Hindlimb muscle (tissue), 1 donor: ENCODE results near the gene TASL. TPM values are rescaled to one million over a fixed set of nuclear protein-coding genes. Genes with fewer than 3 reads are reported as not detected.
"Not testable (repeated sequence)": the region's sequence is repeated elsewhere in the genome, so short reads cannot be mapped to it uniquely, and the experiment has no call there.

Source experiments
- DNase-seq: peaks from one replicate; pipeline ENCODE4 v3.0.0-alpha.2; 2013
- polyA plus RNA-seq: library from polyadenylated mRNA; unstranded; fragments of 120-200 nt; gene quantifications from one replicate; pipeline ENCODE4 v1.2.1, GENCODE V29; 2013; ENCODE audit not compliant: insufficient read length

The TASL gene
- polyA plus RNA-seq: 0.90 TPM

GRCh38 chrX:30577362-30577991, at the start of gene TASL:
Gene TASL (minus strand): TSS chrX:30577766. CDS start chrX:30560355, 17,411 bp downstream.
- no peak for DNase-seq

- DNase-seq: no peak
Observed at GRCh38 chrX:30626402-30626801, 48.8 kb upstream of the TASL start.

- no peak for DNase-seq
Observed at GRCh38 chrX:30622361-30622760, 44.8 kb upstream of the TASL start.

DNA sequence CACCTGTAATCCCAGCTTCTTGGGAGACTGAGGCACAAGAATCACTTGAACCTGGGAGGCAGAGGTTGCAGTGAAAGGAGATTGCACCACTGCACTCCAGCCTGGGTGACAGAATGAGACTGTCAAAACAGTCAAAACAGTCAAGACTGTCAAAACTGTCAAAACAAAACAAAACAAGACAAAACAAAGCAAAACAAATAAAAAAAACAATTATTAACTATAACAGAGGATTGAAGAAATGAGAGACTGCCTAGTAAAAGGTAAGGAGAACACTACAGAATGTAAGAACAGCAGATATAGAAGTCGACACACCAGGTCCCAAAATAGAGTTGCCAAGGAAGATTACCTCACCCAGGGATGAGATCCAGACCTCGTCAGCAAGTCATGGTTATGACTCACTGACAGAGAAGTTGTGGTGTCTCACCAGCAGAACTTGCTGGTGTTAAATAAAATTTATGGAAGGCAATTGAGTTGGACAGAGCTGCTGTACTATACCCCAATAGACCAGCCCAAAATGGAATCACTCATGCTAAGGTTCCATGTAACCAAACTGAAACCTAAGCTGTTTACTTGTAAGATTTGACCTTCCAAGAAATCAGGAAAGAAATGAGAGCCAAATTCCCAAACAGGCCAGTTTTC, 43.5 kb upstream of the TASL start:
- no peak for DNase-seq

- DNase-seq: no peak
Observed at GRCh38 chrX:30620125-30620524, 42.6 kb upstream of the TASL start.

- no peak for DNase-seq
Observed at GRCh38 chrX:30618160-30618765, 40.7 kb upstream of the TASL start.

GRCh38 chrX:30615229-30615628, 37.7 kb upstream of the TASL start:
- DNase-seq: no peak

- no peak for DNase-seq
Observed at GRCh38 chrX:30613721-30614120, 36.2 kb upstream of the TASL start.

- no peak for DNase-seq
Observed at GRCh38 chrX:30612250-30612655, 34.7 kb upstream of the TASL start.

DNA sequence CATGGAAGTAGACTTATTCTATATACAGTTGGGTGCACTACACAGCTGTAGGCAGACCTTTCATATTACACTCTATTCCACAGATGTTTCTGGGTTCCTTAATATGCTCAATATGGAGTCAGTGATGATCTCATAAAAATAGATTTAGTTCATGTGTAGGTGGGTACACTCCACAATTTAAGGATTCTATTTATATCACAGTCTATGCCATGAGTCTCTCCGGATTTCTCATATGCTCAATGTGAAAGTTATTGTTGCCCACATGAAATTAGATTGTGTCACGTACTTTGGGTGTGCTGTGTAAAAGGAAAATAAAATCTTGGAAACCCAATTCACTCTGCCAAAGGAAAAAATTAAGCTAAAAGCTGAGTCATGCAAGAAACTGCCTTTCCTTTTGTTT, 32.5 kb upstream of the TASL start:
- DNase-seq: no peak

- DNase-seq: no peak
Observed at GRCh38 chrX:30607155-30607554, 29.6 kb upstream of the TASL start.

GRCh38 chrX:30600269-30601176, 23.0 kb upstream of the TASL start:
- not testable (repeated sequence) for DNase-seq

- no peak for DNase-seq
Observed at GRCh38 chrX:30597216-30598012, 19.8 kb upstream of the TASL start.

GRCh38 chrX:30593440-30594200, 16.1 kb upstream of the TASL start:
- DNase-seq: no peak

GRCh38 chrX:30592831-30593230, 15.3 kb upstream of the TASL start:
- no peak for DNase-seq

DNA sequence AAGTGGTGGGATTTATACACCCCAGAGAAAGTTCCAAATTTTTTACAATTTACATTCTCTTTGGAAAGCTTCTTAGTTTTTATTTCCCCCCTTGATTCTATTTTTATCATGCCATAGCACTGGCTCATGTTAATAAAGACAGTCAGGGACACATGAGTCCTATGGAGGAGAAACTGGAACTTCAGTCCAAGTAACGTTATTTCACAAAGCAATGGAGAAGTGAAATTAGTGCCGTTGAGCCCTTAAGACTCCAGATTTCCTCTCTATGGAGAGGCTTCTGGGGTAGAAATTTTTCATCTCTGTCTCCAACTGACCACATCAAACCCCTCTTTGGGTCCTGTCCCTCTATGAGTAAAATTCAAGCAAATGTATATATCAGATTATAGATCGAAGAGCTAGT, 12.8 kb upstream of the TASL start:
- no peak for DNase-seq

DNA sequence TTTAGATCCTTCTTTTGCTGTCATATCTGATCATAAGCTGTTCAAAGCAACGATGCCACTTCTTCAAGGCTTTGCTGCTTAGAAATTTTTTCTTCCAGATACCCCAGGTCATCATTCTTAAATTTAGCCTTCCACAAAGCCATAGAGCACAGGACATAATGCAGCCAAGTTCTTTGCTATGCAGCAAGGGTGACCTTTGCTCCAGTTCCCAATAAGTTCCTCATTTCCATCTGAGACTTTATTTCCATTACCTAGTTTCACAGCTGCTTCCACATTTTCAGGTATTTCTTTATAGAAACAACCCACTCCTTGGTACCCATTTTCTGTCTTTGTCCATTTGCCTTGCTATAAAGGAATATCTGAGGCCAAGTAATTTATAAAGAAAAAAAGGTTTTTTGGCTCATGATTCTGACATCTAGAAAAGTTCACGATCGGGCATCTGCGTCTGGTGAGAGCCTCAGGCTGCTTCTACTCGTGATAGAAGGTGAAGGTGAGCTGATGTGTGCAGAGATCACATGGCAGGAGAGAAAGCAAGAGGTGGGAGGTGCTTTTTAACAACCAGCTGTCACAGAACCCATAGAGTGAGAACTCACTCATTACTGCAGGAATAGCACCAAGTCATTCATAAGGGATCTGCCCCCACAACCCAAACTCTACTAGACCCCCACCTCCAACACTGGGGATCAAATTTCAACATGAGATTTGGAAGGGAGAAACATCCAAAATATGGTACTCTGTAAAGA, 11.8 kb upstream of the TASL start:
- no peak for DNase-seq

DNA sequence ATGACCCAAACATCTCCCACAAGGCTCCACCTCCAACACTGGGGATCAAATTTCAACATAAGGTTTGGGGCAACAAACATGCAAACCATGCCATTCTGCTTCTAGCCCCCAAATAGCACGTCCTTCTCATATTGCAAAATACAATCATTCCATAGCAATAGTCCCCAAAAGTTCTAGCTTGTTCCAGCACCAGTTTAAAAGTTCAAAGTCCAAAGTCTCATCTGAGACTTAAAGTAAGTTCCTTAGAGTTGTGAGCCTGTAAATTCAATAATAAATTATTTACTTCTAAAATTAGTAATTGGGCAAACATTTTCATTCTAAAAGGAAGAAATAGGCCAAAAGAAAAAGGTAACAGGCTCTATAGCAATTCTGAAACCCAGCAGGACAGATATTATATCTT, 8.9 kb upstream of the TASL start:
- DNase-seq: no peak

DNA sequence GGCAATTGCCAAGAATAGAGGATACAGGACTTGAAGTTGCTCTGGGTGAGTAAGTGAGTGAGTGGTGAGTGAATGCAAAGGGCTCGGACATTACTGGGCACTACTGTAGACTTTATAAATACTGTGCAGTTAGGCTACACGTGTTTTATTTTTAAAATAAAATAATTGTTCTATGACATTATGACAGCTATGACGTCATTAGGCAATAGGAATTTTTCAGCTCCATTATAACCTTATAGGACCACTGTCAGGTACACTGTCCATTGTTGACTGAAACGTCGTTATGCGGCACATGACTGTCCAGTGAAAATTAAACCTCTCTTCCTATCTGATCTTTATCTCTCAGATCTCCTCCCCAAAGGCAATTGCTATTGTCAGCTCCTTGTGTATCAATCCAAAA, 5.1 kb upstream of the TASL start:
- no peak for DNase-seq

DNA sequence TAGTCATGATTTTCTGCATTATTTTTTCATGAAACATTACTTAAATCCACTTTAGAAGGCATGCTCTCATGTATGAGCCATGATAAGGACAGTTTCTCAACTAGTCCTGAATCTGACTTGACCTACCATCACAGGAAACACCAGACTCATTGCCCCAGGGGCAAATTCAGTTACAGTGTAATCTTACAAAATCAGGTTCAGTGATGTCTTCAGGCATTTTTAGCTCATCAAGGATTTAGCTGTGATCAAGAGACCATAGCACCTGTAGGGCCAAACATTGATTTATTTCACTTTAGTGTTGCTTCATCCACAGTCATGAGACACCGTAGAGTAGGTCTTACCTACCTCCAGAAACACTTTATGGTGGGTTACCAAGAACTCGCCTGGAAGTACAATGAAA, 3.1 kb upstream of the TASL start:
- DNase-seq: no peak

- DNase-seq: no peak
Observed at GRCh38 chrX:30576881-30577280, 685 bp downstream of the TASL start.
